OCI-LY3 (cell line): ENCODE data around the gene TCP10L.
"Not testable (repeated sequence)": the region's sequence is repeated elsewhere in the genome, so short reads cannot be mapped to it uniquely, and the experiment has no call there.

Experiments used
- H2AFZ ChIP-seq: fragments of 200-600, 300-600 bp; shearing (Covaris generic); 2 replicates; pipeline ENCODE4 v1.6.0; 2014; ENCODE audit warnings: antibody characterized with exemption, low read depth, low read length
- H3K27ac ChIP-seq: fragments of 200-600, 300-600 bp; sonication (generic); 2 replicates; pipeline ENCODE4 v1.5.1; 2014; ENCODE audit warnings: mild to moderate bottlenecking, low read length, moderate library complexity, mixed read lengths
- H3K27me3 ChIP-seq: fragments of 200-600, 300-600 bp; sonication (generic); 2 replicates; pipeline ENCODE4 v1.6.1; 2014; ENCODE audit warnings: low read depth, low read length, mixed read lengths
- H3K36me3 ChIP-seq: fragments of 200-600, 300-600 bp; sonication (generic); replicated peaks from 2 replicates; pipeline ENCODE3; 2014; ENCODE audit warnings: low read depth, low read length, mixed read lengths
- H3K4me1 ChIP-seq: fragments of 300-600, 200-600 bp; sonication (generic); 2 replicates; pipeline ENCODE4 v1.6.1; 2014; ENCODE audit warnings: low read length, mixed read lengths
- H3K4me2 ChIP-seq: fragments of 200-600, 300-600 bp; sonication (generic); 2 replicates; pipeline ENCODE4 v1.6.1; 2014; ENCODE audit warnings: low read length, mixed read lengths
- H3K4me3 ChIP-seq: fragments of 300-600, 200-600 bp; sonication (generic); 2 replicates; pipeline ENCODE4 v1.5.1; 2014; ENCODE audit warnings: antibody characterized with exemption, mild to moderate bottlenecking, low read length, moderate library complexity
- H3K79me2 ChIP-seq: fragments of 300-600, 200-600 bp; shearing (Covaris generic); 2 replicates; pipeline ENCODE4 v1.6.1; 2014; ENCODE audit warnings: mild to moderate bottlenecking, low read length, mixed read lengths
- H3K9ac ChIP-seq: fragments of 300-600, 200-600 bp; shearing (Covaris generic); 2 replicates; pipeline ENCODE4 v1.6.0; 2014; ENCODE audit warnings: mild to moderate bottlenecking, low read length, moderate library complexity
- H3K9me3 ChIP-seq: fragments of 200-600, 300-600 bp; shearing (Covaris generic); 2 replicates; pipeline ENCODE4 v1.6.1; 2014; ENCODE audit warnings: low read length, mixed read lengths; ENCODE audit not compliant: insufficient read depth
- H4K20me1 ChIP-seq: fragments of 200-600, 300-600 bp; sonication (generic); 2 replicates; pipeline ENCODE4 v1.6.1; 2016; ENCODE audit warnings: low read length, mixed read lengths; ENCODE audit not compliant: insufficient read depth
- CTCF ChIP-seq: fragments of 200-600, 300-600 bp; sonication (generic); IDR thresholded peaks from 2 replicates; pipeline ENCODE4 v1.5.1; 2014; ENCODE audit warnings: antibody characterized with exemption, low read length, low read depth
- EZH2phosphoT487 ChIP-seq: fragments of 200-600 bp; shearing (Covaris generic); IDR thresholded peaks from 2 replicates; pipeline ENCODE4 v1.6.1; 2018; ENCODE audit warnings: antibody characterized with exemption, mixed run types, low read depth

TCP10L gene

GRCh38 chr21:32585042-32585710, at the start of gene TCP10L:
Gene TCP10L (minus strand): TSS chr21:32585523. CDS start chr21:32584304, 1,219 bp downstream.
- H3K36me3 ChIP-seq: no peaks in the 10 kb centered on the region
- H4K20me1 ChIP-seq: no peaks in the 10 kb centered on the region
- no peak within 1 kb of the TSS for H2AFZ ChIP-seq
- no peaks in the 10 kb centered on the region for H3K79me2 ChIP-seq
- H3K9me3 ChIP-seq: no peaks in the 10 kb centered on the region
- H3K27ac ChIP-seq: no peak within 1 kb of the TSS
- no peaks in the 10 kb centered on the region for H3K4me1 ChIP-seq
- no peak within 1 kb of the TSS for H3K4me3 ChIP-seq
- TF ChIP-seq CTCF (no peak), EZH2phosphoT487 (no peak)
- no peak within 1 kb of the TSS for H3K4me2 ChIP-seq
- no peak within 1 kb of the TSS for H3K9ac ChIP-seq
- H3K27me3 ChIP-seq: no peaks in the 10 kb centered on the region

- no peak overlapping the region for H3K27ac ChIP-seq
- H3K4me1 ChIP-seq: no peaks in the 10 kb centered on the region
- H3K4me3 ChIP-seq: no peak overlapping the region
- H3K27me3 ChIP-seq: no peaks in the 10 kb centered on the region
- no peaks in the 10 kb centered on the region for H3K9me3 ChIP-seq
- no peaks in the 10 kb centered on the region for H4K20me1 ChIP-seq
- no peaks in the 10 kb centered on the region for H3K36me3 ChIP-seq
- no peak overlapping the region for H3K9ac ChIP-seq
- TF ChIP-seq CTCF (no peak), EZH2phosphoT487 (no peak)
- H2AFZ ChIP-seq: no peak overlapping the region
- no peaks in the 10 kb centered on the region for H3K79me2 ChIP-seq
- H3K4me2 ChIP-seq: no peak overlapping the region
Observed at GRCh38 chr21:32626621-32627196, 41.4 kb upstream of the TCP10L start.

GRCh38 chr21:32618218-32618617, 32.9 kb upstream of the TCP10L start:
- not testable (repeated sequence) for H3K79me2 ChIP-seq, H3K4me1 ChIP-seq, H2AFZ ChIP-seq, H3K27me3 ChIP-seq, H3K4me2 ChIP-seq, H3K9ac ChIP-seq, H3K36me3 ChIP-seq, H3K9me3 ChIP-seq, H4K20me1 ChIP-seq, H3K27ac ChIP-seq, H3K4me3 ChIP-seq

- H3K4me2 ChIP-seq: peak overlapping the region; percentile 91
- no peak overlapping the region for H3K27ac ChIP-seq
- peak overlapping the region; percentile 79 for H3K4me3 ChIP-seq
- H4K20me1 ChIP-seq: no peaks in the 10 kb centered on the region; the same call in 1 of the 2 replicates
- H3K9ac ChIP-seq: no peak overlapping the region
- peaks cover 3% of the 10 kb centered on the region for H3K36me3 ChIP-seq
- H2AFZ ChIP-seq: no peak overlapping the region
- H3K4me1 ChIP-seq: peaks cover 8% of the 10 kb centered on the region; the same call in 1 of the 2 replicates
- no peaks in the 10 kb centered on the region for H3K9me3 ChIP-seq
- TF ChIP-seq CTCF: no peak
- no peak for TF ChIP-seq EZH2phosphoT487
- H3K79me2 ChIP-seq: peaks cover 24% of the 10 kb centered on the region
- no peaks in the 10 kb centered on the region for H3K27me3 ChIP-seq
Observed at GRCh38 chr21:32613436-32614043, 28.2 kb upstream of the TCP10L start.
